Ectodermal cell (in vitro differentiated cells): Measurements from ENCODE around the gene EFNA2.

Source experiments
- H3K27ac ChIP-seq: 2 replicates; pipeline ENCODE4 v1.7.0; 2013; ENCODE audit warnings: mild to moderate bottlenecking, low read depth, low read length; ENCODE audit not compliant: insufficient read depth, poor library complexity, severe bottlenecking
- H3K27me3 ChIP-seq: 2 replicates; pipeline ENCODE4 v1.7.0; 2013; ENCODE audit warnings: mild to moderate bottlenecking, low read length; ENCODE audit not compliant: insufficient read depth, control insufficient read depth, poor library complexity, severe bottlenecking
- H3K36me3 ChIP-seq: one replicate; pipeline ENCODE4 v1.7.0; 2013; ENCODE audit warnings: low read length; ENCODE audit not compliant: control insufficient read depth, insufficient read depth
- H3K4me1 ChIP-seq: one replicate; pipeline ENCODE4 v1.7.0; 2013; ENCODE audit warnings: low read length; ENCODE audit not compliant: control insufficient read depth, insufficient read depth
- H3K4me3 ChIP-seq: 2 replicates; pipeline ENCODE4 v1.7.0; 2013; ENCODE audit warnings: low read depth, low read length, control low read depth; ENCODE audit not compliant: insufficient read depth
- H3K9me3 ChIP-seq: 2 replicates; pipeline ENCODE4 v1.7.0; 2013; ENCODE audit warnings: mild to moderate bottlenecking, low read length, moderate library complexity; ENCODE audit not compliant: control insufficient read depth
- WGBS, 2 experiments: methylation state at CpG; one replicate each; pipeline ENCODE4 v1.1.7; 2013; ENCODE audit warnings: missing lambda C conversion rate in 2 of 2; 5-methylcytosine and 5-hydroxymethylcytosine counted together

EFNA2 gene

GRCh38 chr19:1273263-1274041 lies 12.2 kb upstream of the EFNA2 start:
- peaks cover under 1% of the 10 kb centered on the region for H3K27me3 ChIP-seq
- H3K27ac ChIP-seq: peak overlapping the region; percentile 39
- WGBS, 2 experiments: 94 to 95% methylated on average over 25 of the region's 25 CpGs
- H3K9me3 ChIP-seq: no peaks in the 10 kb centered on the region
- peaks cover 35% of the 10 kb centered on the region for H3K4me1 ChIP-seq
- peaks cover 35% of the 10 kb centered on the region for H3K36me3 ChIP-seq
- no peak overlapping the region for H3K4me3 ChIP-seq

DNA sequence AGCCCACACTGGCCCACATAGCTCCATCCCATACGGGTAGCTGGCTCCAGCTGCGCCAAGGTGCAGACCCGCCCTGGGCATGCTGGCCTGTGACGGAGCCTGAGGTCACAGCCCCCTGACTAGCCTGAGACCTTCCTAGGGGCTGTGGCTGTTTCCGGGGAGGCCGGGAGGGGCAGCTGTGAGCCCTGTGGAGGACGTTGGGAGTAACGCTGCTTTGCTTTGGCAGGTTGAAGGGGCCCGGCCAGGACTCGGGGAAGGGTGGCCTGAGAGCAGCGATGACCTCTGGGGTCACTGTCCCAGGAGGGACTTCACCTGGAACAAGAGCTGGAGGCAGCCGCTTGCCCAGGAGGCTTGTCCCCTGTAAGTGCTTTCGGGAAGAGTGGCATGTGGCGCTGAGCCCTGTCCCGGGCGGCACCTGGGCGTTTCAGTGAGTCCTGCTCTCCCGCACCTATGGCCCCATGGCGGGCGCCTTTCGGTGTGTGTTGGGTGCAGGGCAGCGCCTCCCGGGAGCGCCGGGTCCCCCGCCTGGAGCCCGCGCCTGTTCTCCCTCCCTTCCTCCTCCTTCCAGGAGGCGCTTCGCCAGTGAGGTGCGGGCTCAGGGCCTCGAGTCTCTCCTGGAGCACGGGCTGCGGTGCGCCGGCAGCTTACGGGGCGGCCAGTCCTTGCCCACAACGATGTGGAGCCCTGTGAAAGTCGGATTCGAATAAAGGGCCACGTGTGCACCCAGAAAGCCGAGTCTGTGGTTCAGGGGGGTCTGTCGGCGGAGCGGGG lies 11.4 kb upstream of the EFNA2 start:
- 92 to 93% methylated on average over 46 of the region's 46 CpGs for WGBS, 2 experiments
- peak overlapping the region; percentile 47 for H3K4me3 ChIP-seq
- peaks cover 31% of the 10 kb centered on the region for H3K4me1 ChIP-seq
- H3K36me3 ChIP-seq: peaks cover 35% of the 10 kb centered on the region
- no peaks in the 10 kb centered on the region for H3K27me3 ChIP-seq
- no peaks in the 10 kb centered on the region for H3K9me3 ChIP-seq
- peak overlapping the region; percentile 96 for H3K27ac ChIP-seq

- H3K36me3 ChIP-seq: peaks cover 35% of the 10 kb centered on the region
- H3K27me3 ChIP-seq: no peaks in the 10 kb centered on the region
- peak overlapping the region; percentile 47 for H3K4me3 ChIP-seq
- H3K9me3 ChIP-seq: no peaks in the 10 kb centered on the region
- H3K27ac ChIP-seq: peak overlapping the region; percentile 96
- 58% methylated on average over 44 of the region's 44 CpGs for WGBS, 2 experiments
- peaks cover 31% of the 10 kb centered on the region for H3K4me1 ChIP-seq
Observed at GRCh38 chr19:1274852-1275259, 10.8 kb upstream of the EFNA2 start.

GRCh38 chr19:1275260-1275975 lies 10.3 kb upstream of the EFNA2 start, which contains the start of gene FAM174C:
FAM174C (plus strand) TSS chr19:1275530; CDS start chr19:1275550, 20 bp downstream.
- 1% methylated on average over 98 of the region's 98 CpGs for WGBS, 2 experiments
- Histone ChIP-seq H3K27ac (peak within 1 kb of the TSS; percentile 96), H3K9me3 (no peaks in the 10 kb centered on the region), H3K27me3 (no peaks in the 10 kb centered on the region), H3K36me3 (peaks cover 35% of the 10 kb centered on the region), H3K4me1 (peaks cover 27% of the 10 kb centered on the region), H3K4me3 (peak within 1 kb of the TSS; percentile 47)

DNA sequence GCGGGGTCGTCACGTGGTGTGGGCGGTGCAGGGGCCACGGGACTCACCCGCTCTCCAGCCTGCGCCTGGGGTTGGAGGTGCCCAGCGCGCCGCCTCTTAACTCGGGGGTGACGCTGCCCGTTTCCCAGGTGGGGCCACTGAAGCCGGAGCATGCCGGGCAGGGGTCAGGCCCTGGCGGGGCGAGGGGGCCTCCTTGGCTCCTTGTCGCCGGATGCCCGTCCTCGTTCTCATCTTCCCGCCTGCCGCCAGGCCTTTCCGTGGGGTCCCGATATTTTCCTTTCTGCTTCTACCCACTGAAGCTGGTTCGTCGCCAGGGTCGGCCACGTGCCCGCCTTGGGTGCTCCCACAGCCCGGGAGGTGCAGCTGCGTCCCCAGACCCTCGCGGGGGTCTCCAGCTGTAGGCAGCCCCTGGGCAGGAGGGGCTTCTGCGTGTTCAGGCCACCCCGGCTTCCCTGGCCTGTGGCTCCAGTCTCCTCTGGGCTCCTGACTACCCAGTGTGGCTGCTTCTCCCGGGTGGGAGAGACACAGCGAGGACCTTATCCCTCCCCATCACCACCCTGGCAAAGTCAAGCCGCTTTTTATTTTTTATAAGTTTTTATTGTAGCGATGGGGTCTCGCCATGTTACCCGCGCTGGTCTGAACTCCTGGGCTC lies 9.6 kb upstream of the EFNA2 start:
- H3K27ac ChIP-seq: peak overlapping the region; percentile 47
- H3K36me3 ChIP-seq: peaks cover 35% of the 10 kb centered on the region

GRCh38 chr19:1276628-1277022 lies 9.0 kb upstream of the EFNA2 start:
- no peaks in the 10 kb centered on the region for H3K27me3 ChIP-seq
- H3K36me3 ChIP-seq: peaks cover 30% of the 10 kb centered on the region
- H3K9me3 ChIP-seq: no peaks in the 10 kb centered on the region
- peak overlapping the region; percentile 47 for H3K4me3 ChIP-seq
- peaks cover 19% of the 10 kb centered on the region for H3K4me1 ChIP-seq
- 86 to 87% methylated on average over 10 of the region's 10 CpGs for WGBS, 2 experiments
- H3K27ac ChIP-seq: no peak overlapping the region

More for the DNA sequence above, 9.6 kb upstream of the EFNA2 start:
- Histone ChIP-seq H3K9me3 (no peaks in the 10 kb centered on the region), H3K4me3 (peak overlapping the region; percentile 47), H3K27me3 (no peaks in the 10 kb centered on the region), H3K4me1 (peaks cover 20% of the 10 kb centered on the region)
- 18 to 19% methylated on average over 43 of the region's 43 CpGs for WGBS, 2 experiments

DNA sequence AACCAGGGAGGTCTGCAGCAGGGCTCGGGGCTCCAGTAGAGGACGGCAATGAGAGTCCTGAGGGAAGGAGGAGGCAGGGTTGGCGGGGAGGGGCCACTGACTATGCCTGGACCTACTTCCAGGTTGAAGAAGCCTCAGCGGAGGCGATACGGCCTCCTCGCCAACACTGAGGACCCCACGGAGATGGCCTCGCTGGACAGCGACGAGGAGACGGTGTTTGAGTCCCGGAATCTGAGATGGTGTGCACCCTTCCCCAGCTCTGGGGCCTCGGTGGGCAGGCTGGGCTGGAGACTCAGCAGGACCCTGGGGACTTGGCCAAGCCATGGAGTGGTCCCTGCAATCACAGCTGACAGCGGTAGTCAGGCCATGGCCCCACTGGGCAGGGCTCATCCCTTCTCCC lies 8.6 kb upstream of the EFNA2 start:
- Histone ChIP-seq H3K4me1 (peaks cover 19% of the 10 kb centered on the region), H3K4me3 (no peak overlapping the region), H3K36me3 (peaks cover 26% of the 10 kb centered on the region), H3K9me3 (no peaks in the 10 kb centered on the region), H3K27ac (no peak overlapping the region), H3K27me3 (no peaks in the 10 kb centered on the region)
- WGBS, 2 experiments: 95% methylated on average over 15 of the region's 15 CpGs

DNA sequence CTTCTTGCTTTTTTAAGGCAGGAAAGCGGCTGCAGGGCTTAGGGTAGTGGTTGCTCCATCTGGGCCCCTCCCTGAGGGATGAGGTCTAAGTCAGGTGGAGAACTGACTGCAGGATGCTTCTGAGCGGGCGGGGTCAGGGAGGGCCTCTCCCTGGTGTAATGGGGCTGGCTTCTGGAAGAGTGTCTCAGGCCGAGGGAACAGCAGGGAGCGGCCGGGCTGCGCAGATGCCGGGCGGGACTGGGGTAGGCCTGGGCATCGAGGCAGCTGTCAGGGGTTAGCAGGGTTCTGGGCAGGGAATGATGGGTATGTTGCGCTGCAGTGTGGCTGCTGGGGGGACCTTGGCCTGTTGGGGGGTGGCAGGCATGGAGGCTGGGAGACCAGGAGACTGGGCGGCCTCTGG lies 7.6 kb upstream of the EFNA2 start:
- WGBS, 2 experiments: 92 to 93% methylated on average over 12 of the region's 12 CpGs
- H3K9me3 ChIP-seq: no peaks in the 10 kb centered on the region
- H3K4me3 ChIP-seq: no peak overlapping the region

GRCh38 chr19:1278713-1279660 lies 6.7 kb upstream of the EFNA2 start:
- 94 to 95% methylated on average over 25 of the region's 25 CpGs for WGBS, 2 experiments
- Histone ChIP-seq H3K36me3 (peaks cover 9% of the 10 kb centered on the region), H3K4me3 (no peak overlapping the region), H3K4me1 (peaks cover 14% of the 10 kb centered on the region), H3K9me3 (no peaks in the 10 kb centered on the region), H3K27ac (no peak overlapping the region), H3K27me3 (peaks cover 8% of the 10 kb centered on the region)

More for the DNA sequence above, 7.6 kb upstream of the EFNA2 start:
- Histone ChIP-seq H3K4me1 (peaks cover 15% of the 10 kb centered on the region), H3K27me3 (no peaks in the 10 kb centered on the region), H3K27ac (no peak overlapping the region), H3K36me3 (peaks cover 17% of the 10 kb centered on the region)
